Measurements from ENCODE around the gene RADIL. TPM values are rescaled to one million over a fixed set of nuclear protein-coding genes. Genes with fewer than 3 reads are reported as not detected.

Gene RADIL
- total RNA-seq, 2 experiments from 2014 or later, result 0.58 to 0.92 TPM

DNA sequence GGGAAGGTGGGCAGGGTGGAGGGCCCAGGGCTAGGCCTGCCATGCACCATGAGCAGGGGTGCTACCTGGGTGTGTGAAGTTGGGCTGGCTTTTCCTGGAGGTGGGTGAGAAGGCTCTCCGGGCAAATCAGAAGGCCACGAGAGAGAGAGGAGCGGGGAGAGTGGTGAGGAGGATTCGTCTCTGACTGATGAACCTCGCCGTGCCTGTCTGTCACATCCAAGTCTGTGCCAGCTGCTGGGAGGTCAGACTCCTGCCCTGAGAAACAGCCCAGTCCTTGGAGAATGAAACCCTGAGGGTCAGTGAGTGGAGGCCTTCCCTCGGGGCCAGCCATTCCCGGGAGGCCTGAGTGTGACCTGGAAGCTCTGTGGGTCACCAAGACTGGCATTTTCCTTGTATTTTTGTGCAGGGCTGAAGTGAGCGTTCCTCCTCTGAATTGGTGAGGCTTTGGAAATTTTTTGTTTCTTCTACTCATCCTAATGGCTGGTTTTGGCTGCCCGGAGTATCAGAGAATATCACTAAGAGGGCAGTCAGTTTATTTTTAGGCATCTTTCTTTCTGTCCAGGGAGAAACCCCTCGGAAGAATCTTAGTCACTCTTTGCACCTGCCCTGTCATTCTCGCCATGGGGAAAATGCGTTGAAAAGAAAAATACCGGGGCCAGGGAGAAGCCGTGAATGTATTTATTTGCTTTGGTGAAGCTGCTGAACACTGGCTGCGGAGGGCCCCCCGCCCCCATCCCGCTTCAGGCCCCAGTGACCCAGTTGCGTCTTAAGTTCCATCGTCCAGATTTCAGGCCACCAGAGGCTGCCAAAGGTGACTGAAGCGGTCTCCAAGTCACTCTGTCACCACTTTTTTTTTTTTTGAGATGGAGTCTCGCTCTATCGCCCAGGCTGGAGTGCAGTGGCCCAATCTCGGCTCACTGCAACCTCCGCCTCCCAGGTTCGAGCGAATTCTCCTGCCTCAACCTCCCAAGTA lies 114.6 kb downstream of the RADIL start:
- Mint-ChIP-seq H3K4me3 (no peak overlapping the region), H3K9me3 (no peaks in the 10 kb centered on the region), H3K4me1 (peaks cover 11% of the 10 kb centered on the region), H3K36me3 (peaks cover 1% of the 10 kb centered on the region), H3K27ac (no peak overlapping the region), H3K27me3 (no peaks in the 10 kb centered on the region)
- no peak for DNase-seq

DNA sequence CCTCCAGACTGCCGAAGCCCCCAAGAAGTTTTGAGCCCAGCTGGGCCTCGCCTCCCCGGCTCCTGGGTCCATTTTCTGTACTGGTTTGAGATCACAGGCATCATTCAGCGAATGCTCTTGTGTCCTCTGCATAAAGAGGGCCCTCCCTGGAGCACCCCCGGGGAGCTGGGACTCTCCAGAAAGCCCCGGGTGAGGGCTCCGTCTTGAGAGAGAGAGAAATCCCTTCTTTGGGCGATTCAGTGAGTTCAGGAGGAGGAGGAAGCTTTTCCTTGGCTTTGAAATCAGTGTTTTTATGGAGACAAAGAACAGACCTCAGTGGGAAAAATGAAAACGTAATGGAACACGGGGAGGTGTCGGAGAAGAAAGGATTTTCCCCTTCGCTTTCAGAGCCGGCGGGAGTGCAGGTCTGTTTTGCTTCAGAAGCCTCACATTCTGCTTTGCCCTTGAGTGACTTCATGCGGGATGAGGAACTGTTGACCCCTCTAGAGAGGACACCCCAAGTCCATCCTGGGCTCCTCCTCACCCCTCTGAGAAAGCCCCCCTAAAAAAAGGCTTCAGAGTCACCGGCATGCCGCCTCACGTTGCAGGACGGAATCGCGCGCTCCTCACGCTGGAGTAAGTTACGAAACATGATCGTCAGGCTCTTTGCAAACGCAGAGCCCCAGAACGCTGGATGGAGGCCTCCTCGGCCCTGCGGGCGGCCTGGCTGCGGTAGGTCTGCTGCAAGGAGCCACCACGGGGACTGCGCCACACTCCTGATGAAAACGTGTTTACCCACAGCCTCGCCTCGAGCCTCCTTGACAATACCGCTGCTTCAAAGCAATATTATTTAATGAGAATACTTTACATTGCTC lies 116.6 kb downstream of the RADIL start:
- Mint-ChIP-seq H3K9me3 (no peaks in the 10 kb centered on the region), H3K36me3 (peaks cover 4% of the 10 kb centered on the region), H3K4me1 (peaks cover 9% of the 10 kb centered on the region), H3K4me3 (no peak overlapping the region), H3K27me3 (no peaks in the 10 kb centered on the region), H3K27ac (no peak overlapping the region)
- DNase-seq, result no peak

DNA sequence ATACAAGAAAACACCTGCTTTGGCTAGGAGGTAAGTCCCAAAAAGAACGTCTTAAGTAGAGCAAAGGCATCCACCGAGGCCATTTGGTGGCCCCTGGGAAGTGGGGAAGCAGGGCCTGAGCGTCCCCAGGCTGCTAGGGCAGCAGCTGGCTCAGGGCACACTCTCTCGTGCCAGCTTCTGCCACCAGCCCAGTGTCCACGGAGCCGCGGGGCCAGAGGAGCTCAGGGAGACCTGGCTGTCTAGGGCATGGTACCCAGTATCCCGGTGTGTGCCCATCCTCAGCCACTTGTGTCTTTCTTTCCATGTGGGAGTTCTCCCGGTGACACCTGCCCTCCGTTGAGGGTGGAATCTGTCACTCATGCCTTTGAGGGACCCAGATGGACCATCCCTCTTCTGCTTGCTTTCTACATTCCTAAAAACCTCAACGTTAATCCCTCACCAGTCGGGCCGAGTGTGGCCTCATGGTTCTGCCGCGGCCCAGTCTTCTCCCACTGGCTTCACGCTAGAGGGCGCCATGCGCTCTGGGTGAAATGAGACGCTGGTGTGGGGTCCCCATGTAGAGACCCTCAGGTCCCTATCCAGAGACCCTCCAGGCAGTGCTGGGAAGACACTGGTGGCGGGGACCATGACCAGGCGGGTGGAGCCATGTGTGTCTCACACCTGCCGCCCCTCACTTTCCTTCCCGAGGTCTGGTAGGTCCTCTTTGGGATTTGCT lies 117.6 kb downstream of the RADIL start:
- Mint-ChIP-seq H3K9me3 (no peaks in the 10 kb centered on the region), H3K27me3 (no peaks in the 10 kb centered on the region), H3K27ac (no peak overlapping the region), H3K4me3 (no peak overlapping the region), H3K4me1 (peaks cover 9% of the 10 kb centered on the region), H3K36me3 (peaks cover 7% of the 10 kb centered on the region)
- DNase-seq, result no peak

DNA sequence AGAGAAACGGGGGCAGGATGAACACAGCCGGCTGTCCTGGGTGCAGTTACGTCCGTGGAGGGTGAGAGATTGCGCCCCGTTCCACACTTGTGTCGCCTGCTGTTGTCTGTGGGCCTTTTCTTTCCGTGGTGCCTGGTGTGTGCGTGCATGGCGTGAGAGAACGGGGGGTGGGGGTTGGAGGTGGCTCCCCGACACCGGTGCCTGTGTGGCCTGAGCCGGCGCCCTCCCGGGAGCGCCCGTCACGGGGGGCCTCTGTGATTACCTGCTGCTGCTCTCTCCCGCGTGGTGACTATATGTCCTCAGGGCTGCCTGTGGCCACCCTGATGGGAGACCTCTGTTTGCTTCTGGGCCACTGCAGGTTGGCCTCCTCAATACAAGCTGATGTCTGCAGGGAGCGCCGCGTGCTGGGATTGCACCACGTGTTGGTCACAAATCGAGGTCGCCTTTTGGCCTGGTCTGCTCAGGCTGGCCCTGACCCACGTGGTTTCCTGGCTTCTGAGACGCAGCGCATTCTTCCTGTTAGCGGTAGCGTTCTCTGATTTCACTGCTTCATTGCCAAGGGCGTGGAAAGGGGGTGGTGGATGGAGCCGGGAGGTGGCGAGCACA lies 119.0 kb downstream of the RADIL start:
- Mint-ChIP-seq H3K27me3 (no peaks in the 10 kb centered on the region), H3K27ac (no peak overlapping the region), H3K4me1 (peaks cover 2% of the 10 kb centered on the region), H3K9me3 (no peaks in the 10 kb centered on the region), H3K36me3 (peaks cover 7% of the 10 kb centered on the region), H3K4me3 (no peak overlapping the region)
- no peak for DNase-seq

DNA sequence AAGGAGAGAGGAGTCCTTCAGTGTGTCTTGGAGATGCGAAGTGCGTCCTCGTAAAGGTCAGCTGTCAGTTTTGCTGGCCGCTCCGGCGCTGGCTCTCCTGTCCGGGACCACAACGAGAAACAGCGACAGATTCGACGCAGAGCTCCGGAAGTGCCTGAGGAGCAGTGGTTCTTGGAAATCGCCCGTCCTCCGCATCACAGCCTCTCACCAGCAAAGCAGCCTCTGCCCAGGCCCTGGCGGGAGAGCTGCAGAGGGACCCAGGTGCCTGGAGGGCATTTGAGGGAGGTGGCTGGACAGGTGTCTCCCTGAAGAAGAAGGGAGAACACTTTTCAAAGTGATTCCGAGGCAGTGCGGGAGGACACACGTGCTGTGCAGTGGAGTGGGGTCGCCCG lies 119.7 kb downstream of the RADIL start:
- no peaks in the 10 kb centered on the region for H3K4me1 Mint-ChIP-seq
- no peaks in the 10 kb centered on the region for H3K27me3 Mint-ChIP-seq
- DNase-seq, result no peak
- no peak overlapping the region for H3K4me3 Mint-ChIP-seq
- peaks cover 7% of the 10 kb centered on the region for H3K36me3 Mint-ChIP-seq
- no peaks in the 10 kb centered on the region for H3K9me3 Mint-ChIP-seq
- no peak overlapping the region for H3K27ac Mint-ChIP-seq

DNA sequence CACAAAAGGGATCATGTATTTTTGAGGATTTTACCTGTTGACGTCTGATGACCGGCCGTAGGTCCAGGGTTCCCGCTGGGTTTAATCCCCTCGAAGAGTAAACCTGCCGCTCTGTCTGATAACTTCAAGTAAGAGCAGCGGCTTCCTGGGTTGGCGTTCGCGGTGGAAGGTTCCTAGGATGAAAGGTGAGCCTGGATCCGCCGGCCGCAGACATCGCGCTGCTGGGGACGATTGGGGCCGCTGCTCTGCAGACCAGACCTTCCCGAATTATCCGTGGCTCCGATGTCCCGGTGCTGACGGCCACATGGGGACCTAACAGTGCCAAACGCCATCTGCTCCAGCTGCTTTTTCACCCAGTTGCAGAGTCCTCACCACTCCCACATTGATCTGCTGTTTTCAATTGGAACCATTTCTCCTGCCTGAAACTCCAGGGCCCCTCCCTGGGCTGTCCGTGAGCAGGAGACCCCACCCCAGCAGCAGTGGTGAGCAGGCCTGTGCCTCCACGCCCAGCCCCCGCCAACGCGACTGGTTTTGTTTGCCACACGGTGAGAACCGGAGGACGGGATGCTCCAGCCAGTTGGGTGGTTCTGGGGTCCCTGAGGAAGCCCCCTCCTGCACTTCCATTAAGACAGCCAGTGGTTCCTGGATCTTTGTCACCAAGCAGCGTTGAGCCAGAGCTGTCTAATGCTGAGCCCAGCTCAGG lies 120.3 kb downstream of the RADIL start:
- DNase-seq, result no peak
- no peaks in the 10 kb centered on the region for H3K9me3 Mint-ChIP-seq
- H3K4me3 Mint-ChIP-seq, result no peak overlapping the region
- H3K27me3 Mint-ChIP-seq, result no peaks in the 10 kb centered on the region
- H3K27ac Mint-ChIP-seq, result no peak overlapping the region
- peaks cover 7% of the 10 kb centered on the region for H3K36me3 Mint-ChIP-seq
- no peaks in the 10 kb centered on the region for H3K4me1 Mint-ChIP-seq

DNA sequence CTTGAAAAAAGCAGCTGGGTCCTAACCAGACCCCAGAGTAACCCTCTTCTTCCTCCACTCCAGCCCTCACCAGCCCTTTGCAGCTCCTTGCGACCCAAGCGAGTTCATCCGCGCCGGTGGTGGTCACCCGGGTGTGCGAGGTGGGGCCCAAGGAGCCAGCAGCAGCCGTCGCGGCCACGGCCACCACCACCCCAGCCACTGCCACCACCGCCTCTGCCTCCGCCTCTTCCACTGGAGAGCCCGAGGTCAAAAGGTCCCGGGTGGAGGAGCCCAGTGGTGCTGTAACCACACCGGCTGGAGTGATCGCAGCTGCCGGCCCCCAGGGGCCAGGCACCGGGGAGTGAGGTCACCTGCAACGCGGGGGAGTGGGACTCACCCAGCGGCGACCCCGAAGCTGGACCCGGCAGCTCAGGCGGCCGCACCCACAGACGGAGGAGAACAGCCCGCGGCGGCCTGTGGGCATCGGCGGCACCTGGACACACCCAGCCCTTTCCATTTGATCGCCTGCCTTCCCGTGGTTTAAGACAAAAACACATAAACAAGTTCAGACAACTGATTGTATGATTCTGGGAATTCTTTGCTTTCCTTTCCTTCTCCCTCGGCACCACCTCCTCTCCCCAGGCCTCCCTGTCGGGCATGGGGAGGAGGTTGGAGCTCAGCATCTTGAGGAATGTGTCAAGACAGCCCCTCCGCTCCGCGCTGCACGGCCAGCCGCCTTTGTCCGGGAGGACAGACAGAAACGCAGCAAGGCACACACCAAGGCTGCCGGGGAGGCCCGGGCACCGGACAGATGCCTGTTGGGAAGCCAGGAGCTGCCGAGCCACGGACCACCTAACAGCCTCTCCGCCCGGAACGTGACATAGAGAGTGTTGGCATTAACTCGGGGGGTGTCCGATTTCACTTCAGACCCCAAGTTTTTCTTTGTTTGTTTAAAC lies 121.1 kb downstream of the RADIL start:
- no peak for DNase-seq
- no peak overlapping the region for H3K27ac Mint-ChIP-seq
- H3K27me3 Mint-ChIP-seq, result no peaks in the 10 kb centered on the region
- H3K4me3 Mint-ChIP-seq, result no peak overlapping the region
- peaks cover 7% of the 10 kb centered on the region for H3K36me3 Mint-ChIP-seq
- H3K9me3 Mint-ChIP-seq, result no peaks in the 10 kb centered on the region
- H3K4me1 Mint-ChIP-seq, result no peaks in the 10 kb centered on the region

DNA sequence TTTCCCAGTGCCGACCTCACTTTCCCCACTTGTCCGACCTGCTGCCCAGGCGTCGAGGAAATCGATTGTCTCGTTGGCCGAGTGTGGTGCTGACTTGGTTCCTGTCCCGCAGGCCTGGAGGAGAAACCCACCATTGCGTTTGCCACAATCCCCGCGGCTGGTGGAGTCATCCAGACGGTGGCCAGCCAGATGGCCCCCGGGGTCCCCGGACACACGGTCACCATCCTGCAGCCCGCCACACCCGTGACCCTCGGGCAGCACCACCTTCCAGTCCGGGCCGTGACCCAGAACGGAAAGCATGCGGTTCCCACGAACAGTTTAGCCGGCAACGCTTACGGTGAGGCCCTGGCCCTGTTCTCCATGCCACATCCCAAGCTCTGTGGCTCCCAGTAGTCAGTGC lies 122.6 kb downstream of the RADIL start:
- Mint-ChIP-seq H3K27me3 (no peaks in the 10 kb centered on the region), H3K4me3 (no peak overlapping the region), H3K36me3 (peaks cover 12% of the 10 kb centered on the region), H3K4me1 (no peaks in the 10 kb centered on the region), H3K9me3 (no peaks in the 10 kb centered on the region), H3K27ac (no peak overlapping the region)
- DNase-seq, result no peak

DNA sequence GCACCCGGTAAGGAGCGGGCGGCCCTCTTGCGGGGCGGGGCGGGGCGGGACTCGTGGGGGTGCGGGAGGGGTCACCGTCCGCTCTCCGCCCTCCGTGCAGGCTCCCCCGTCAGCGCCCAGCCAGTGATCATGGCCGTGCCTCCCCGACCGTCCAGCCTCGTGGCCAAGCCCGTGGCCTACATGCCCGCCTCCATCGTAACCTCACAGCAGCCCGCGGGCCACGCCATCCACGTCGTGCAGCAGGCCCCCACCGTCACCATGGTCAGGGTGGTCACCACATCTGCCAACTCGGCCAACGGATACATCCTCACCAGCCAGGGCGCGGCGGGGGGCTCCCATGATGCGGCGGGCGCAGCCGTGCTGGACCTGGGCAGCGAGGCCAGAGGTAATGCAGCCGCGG lies 124.3 kb downstream of the RADIL start:
- Mint-ChIP-seq H3K9me3 (no peaks in the 10 kb centered on the region), H3K27me3 (no peaks in the 10 kb centered on the region), H3K36me3 (peaks cover 12% of the 10 kb centered on the region), H3K27ac (no peak overlapping the region), H3K4me1 (no peaks in the 10 kb centered on the region), H3K4me3 (no peak overlapping the region)
- no peak for DNase-seq

DNA sequence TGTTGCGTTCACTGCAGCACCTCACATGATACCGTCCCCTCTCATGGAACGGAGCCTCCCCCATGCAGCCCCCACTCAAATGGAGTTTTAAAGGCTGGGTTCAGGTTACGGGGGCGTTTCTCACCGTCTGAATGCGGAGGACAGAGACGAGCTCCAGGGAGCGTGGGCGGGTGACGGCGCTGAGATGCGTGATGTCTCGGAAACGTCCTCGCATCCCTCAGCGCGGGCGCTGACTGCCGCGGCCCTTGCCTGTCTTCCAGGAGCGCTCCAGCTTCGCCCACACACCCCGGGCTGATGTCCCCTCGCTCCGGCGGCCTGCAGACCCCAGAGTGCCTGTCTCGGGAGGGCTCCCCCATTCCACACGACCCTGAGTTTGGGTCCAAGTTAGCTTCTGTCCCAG lies 124.7 kb downstream of the RADIL start:
- no peak for DNase-seq
- H3K4me1 Mint-ChIP-seq, result no peaks in the 10 kb centered on the region
- no peak overlapping the region for H3K27ac Mint-ChIP-seq
- no peaks in the 10 kb centered on the region for H3K9me3 Mint-ChIP-seq
- H3K27me3 Mint-ChIP-seq, result no peaks in the 10 kb centered on the region
- H3K4me3 Mint-ChIP-seq, result no peak overlapping the region
- peaks cover 12% of the 10 kb centered on the region for H3K36me3 Mint-ChIP-seq

DNA sequence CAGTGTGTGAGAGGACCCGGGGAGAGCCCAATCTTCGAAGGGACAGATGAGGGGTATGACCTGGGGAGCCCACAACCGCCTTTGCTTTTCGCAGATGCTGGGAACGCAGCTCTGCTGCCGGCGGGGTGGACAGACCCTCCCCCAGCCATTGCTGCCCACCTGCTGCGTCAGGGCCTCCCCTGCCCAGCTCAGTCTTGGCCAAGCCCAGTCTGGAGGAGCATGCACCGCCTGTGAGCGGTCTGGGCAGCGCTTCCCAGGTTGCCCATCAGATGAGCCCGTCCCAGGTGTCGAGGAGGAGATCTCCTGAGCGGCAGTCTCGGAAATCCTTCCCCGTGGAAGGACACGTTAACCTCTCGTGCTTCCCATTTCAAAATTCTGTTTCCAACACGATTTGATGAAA lies 125.4 kb downstream of the RADIL start:
- H3K36me3 Mint-ChIP-seq, result peaks cover 12% of the 10 kb centered on the region

DNA sequence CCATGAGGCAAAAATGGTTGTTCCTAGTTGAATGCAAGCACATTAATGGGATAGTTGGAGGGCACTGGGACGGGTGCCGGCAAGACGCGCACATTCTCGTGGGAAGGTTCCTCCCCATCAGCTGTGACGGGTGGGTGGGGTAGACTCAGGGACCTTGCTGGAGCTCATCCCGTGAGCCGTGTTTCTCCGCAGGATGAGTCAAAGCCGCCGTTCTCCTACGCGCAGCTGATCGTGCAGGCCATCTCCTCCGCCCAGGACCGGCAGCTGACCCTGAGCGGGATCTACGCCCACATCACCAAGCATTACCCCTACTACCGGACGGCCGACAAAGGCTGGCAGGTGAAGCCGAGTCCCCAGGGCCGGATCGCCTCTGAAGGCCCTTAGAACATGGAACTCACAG lies 128.5 kb downstream of the RADIL start:
- Mint-ChIP-seq H3K9me3 (no peaks in the 10 kb centered on the region), H3K27me3 (no peaks in the 10 kb centered on the region), H3K4me1 (peaks cover 10% of the 10 kb centered on the region), H3K27ac (no peak overlapping the region), H3K4me3 (no peak overlapping the region), H3K36me3 (peaks cover 10% of the 10 kb centered on the region)
- DNase-seq, result no peak

More for the DNA sequence above, 125.4 kb downstream of the RADIL start:
- H3K27me3 Mint-ChIP-seq, result no peaks in the 10 kb centered on the region
- H3K9me3 Mint-ChIP-seq, result no peaks in the 10 kb centered on the region
- H3K27ac Mint-ChIP-seq, result no peak overlapping the region
- no peak for DNase-seq
- no peak overlapping the region for H3K4me3 Mint-ChIP-seq
- H3K4me1 Mint-ChIP-seq, result peaks cover 3% of the 10 kb centered on the region

DNA sequence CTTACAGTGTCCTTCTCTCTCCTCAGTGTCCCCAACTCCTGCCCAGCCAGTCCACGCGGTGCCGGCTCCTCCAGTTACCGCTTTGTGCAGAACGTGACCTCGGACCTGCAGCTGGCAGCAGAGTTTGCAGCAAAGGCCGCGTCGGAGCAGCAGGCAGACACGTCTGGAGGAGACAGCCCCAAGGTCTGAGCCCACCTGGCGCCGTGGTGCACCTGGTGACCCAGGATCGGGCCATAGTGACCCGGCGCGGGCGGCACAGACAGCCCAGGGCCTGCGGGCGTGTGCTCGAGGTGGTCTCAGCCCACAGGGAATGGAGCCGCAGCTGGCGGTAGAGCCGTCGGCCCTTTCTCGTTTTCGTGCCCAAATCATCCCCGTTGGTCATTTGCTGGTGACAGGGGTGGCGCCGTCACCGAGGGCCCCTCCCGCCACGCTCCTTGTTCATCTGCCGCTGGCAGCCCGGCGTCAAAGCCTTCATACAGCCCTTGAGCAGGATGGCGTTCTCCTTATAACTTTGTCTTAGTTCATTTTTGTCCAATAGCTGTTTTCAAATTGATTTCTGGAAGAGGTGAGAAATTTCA lies 129.0 kb downstream of the RADIL start:
- Mint-ChIP-seq H3K4me1 (peaks cover 10% of the 10 kb centered on the region), H3K27ac (no peak overlapping the region), H3K9me3 (no peaks in the 10 kb centered on the region), H3K27me3 (no peaks in the 10 kb centered on the region), H3K36me3 (peaks cover 10% of the 10 kb centered on the region), H3K4me3 (no peak overlapping the region)
- no peak for DNase-seq

Measured in activated naive CD8-positive, alpha-beta T cell treated with anti-CD3 and anti-CD28 coated beads for 36 hours (primary cell).